Heart left ventricle (tissue), 13 donors: ENCODE data around the gene OSBPL7.

Experiments used
- CTCF ChIP-seq, 12 donors: fragments of 200-600 bp; sonication (generic) in 4 of 12; IDR thresholded peaks; one replicate each; pipeline versions ENCODE4 v1.5.0 to v1.8.0; 2018 to 2022; ENCODE audit warnings: antibody characterized with exemption in 12 of 12, mild to moderate bottlenecking in 5 of 12
- POLR2A ChIP-seq, 2 donors: fragments of 450-650 bp; IDR thresholded peaks; one replicate each; pipeline ENCODE4 v1.6.1; 2017; ENCODE audit warnings: antibody characterized with exemption in 2 of 2, mild to moderate bottlenecking in 2 of 2, moderate library complexity in 2 of 2
- donor health status: ischemic (EF 13 %, LVEDD 7.1; RV severe dilation, severe dysfunction).
- donor health status: DM: no; HTN: yes; CAD: no.
- donor health status: DM: no; HTN: no; CAD: no.
- donor health status: ischemic (EF 25% LVEDD 6.9; RV normal size, moderate dysfunction).
- donor health status: ischemic (EF 25% LVEDD 5.7; RV mildly dilated, moderate dysfunction).
- donor health status: ischemic (EF 35%, LVEDD 5.7; RV mildly dilated, moderate dysfunction).
- donor health status: nonischemic (EF 11% LVEDD 7.7; RV severe dilation, severe dysfunction).
- donor health status: DM: yes; HTN: yes; CAD: no.
- donor health status: PGD.
- donor health status: ischemic (EF 29% LVEDD 5.4; RV normal size, mild dysfunction).
- donor health status: nonischemic (EF 23%, LVEDD 6.1; RV moderate dilation, normal function).

- TF ChIP-seq CTCF (IDR thresholded peaks at IDR 0.05) (no peak), POLR2A (IDR thresholded peaks at IDR 0.05) (no peak)
Observed at GRCh38 chr17:47760409-47761140, 61.0 kb downstream of the OSBPL7 start.
